SK-N-SH (cell line): ENCODE results near the gene SEMA4D. TPM values are rescaled to one million over a fixed set of nuclear protein-coding genes. Genes with fewer than 3 reads are reported as not detected.
"Not testable (repeated sequence)": the region's sequence is repeated elsewhere in the genome, so short reads cannot be mapped to it uniquely, and the experiment has no call there.

Experiments
- CTCF ChIA-PET: fragments of 300-600, 350-600 bp; formaldehyde crosslinking; extraction: SDS; loops from one replicate; lab custom pipeline; 2021; lab: Yijun Ruan, JAX
- POLR2A ChIA-PET: fragments of 350-600 bp; sonication (Branson Sonifier 250); formaldehyde crosslinking; extraction: SDS; loops from one replicate; lab custom pipeline; 2020; ENCODE audit warnings: antibody characterized with exemption, inconsistent platforms; lab: Yijun Ruan, JAX
- DNase-seq: peaks from one replicate; pipeline ENCODE4 v3.0.0; 2012
- H2AFZ ChIP-seq: fragments of 200-600 bp; sonication (generic); 2 replicates; pipeline ENCODE4 v1.8.1; 2016; ENCODE audit warnings: antibody characterized with exemption, mild to moderate bottlenecking, low read depth
- H3F3A ChIP-seq: fragments of 200-600 bp; sonication (generic); replicated peaks from 2 replicates; pipeline ENCODE3; 2016; ENCODE audit warnings: antibody characterized with exemption, mild to moderate bottlenecking; ENCODE audit not compliant: insufficient read depth
- H3K27ac ChIP-seq, 2 experiments: fragments of 200-500 bp in 1 of 2; fragments of 200-600 bp in 1 of 2; sonication (Bioruptor generic) in 1 of 2; sonication (generic), shearing (Covaris generic) in 1 of 2; 2 replicates each; pipeline versions ENCODE4 v1.5.1 to v1.6.1; 2014 to 2016; ENCODE audit warnings: low read depth in 2 of 2, inconsistent platforms in 1 of 2, low read length in 1 of 2, mild to moderate bottlenecking in 1 of 2, mixed read lengths in 1 of 2
- H3K27me3 ChIP-seq: fragments of 200-600 bp; sonication (generic), shearing (Covaris generic); 2 replicates; pipeline ENCODE4 v1.6.1; 2016; ENCODE audit warnings: mixed run types; ENCODE audit not compliant: insufficient read depth
- H3K36me3 ChIP-seq, 2 experiments: fragments of 200-500 bp in 1 of 2; fragments of 200-600 bp in 1 of 2; sonication (Bioruptor generic) in 1 of 2; sonication (generic) in 1 of 2; replicated peaks in 1 of 2; 2 replicates each; pipeline versions ENCODE3 to v1.5.1; 2014 to 2016; ENCODE audit warnings: low read length in 1 of 2, mild to moderate bottlenecking in 1 of 2; ENCODE audit not compliant: insufficient read depth in 2 of 2, control insufficient read depth in 1 of 2
- H3K4me1 ChIP-seq, 2 experiments: fragments of 200-500 bp in 1 of 2; fragments of 200-600 bp in 1 of 2; sonication (Bioruptor generic) in 1 of 2; sonication (generic), shearing (Covaris generic) in 1 of 2; 2 replicates each; pipeline versions ENCODE4 v1.5.1 to v1.6.1; 2014 to 2016; ENCODE audit warnings: low read depth in 1 of 2, low read length in 1 of 2, mixed run types in 1 of 2; ENCODE audit not compliant: insufficient read depth in 2 of 2, control insufficient read depth in 1 of 2
- H3K4me2 ChIP-seq: fragments of 200-600 bp; sonication (generic), shearing (Covaris generic); 2 replicates; pipeline ENCODE4 v1.6.1; 2017; ENCODE audit warnings: mixed run types
- H3K4me3 ChIP-seq, 2 experiments: fragments of 200-500 bp in 1 of 2; fragments of 200-600 bp in 1 of 2; sonication (Bioruptor generic) in 1 of 2; sonication (generic), shearing (Covaris generic) in 1 of 2; 2 replicates each; pipeline versions ENCODE4 v1.5.1 to v1.8.1; 2014 to 2016; ENCODE audit warnings: low read depth in 2 of 2, inconsistent platforms in 1 of 2, low read length in 1 of 2, mild to moderate bottlenecking in 1 of 2, mixed read lengths in 1 of 2, moderate library complexity in 1 of 2
- H3K79me2 ChIP-seq: fragments of 200-600 bp; sonication (generic); 2 replicates; pipeline ENCODE4 v1.8.1; 2017; ENCODE audit warnings: mild to moderate bottlenecking; ENCODE audit not compliant: insufficient read depth
- H3K9ac ChIP-seq: fragments of 200-600 bp; sonication (generic); 2 replicates; pipeline ENCODE4 v1.6.1; 2017; ENCODE audit warnings: mixed run types
- H3K9me2 ChIP-seq: fragments of 200-600 bp; sonication (generic); 2 replicates; pipeline ENCODE4 v1.6.1; 2017; ENCODE audit warnings: mixed run types
- H3K9me3 ChIP-seq: fragments of 200-600 bp; sonication (generic); 2 replicates; pipeline ENCODE4 v1.6.1; 2017; ENCODE audit warnings: mixed run types, mild to moderate bottlenecking, moderate library complexity
- H4K20me1 ChIP-seq: fragments of 200-600 bp; sonication (generic); 2 replicates; pipeline ENCODE4 v1.6.1; 2017; ENCODE audit warnings: mild to moderate bottlenecking, mixed run types; ENCODE audit not compliant: insufficient read depth
- CHD2 ChIP-seq: fragments of 150-350 bp; IDR thresholded peaks from 2 replicates; pipeline ENCODE4 v1.6.1; 2018; ENCODE audit warnings: low read length; ENCODE audit not compliant: partially characterized antibody
- EP300 ChIP-seq, 2 experiments: IDR thresholded peaks; 2 replicates each; pipeline versions ENCODE4 v1.4.0 to v1.6.1; 2012; ENCODE audit warnings: borderline replicate concordance in 1 of 2, low read depth in 1 of 2, low read length in 1 of 2
- FOSL2 ChIP-seq: IDR thresholded peaks from 2 replicates; pipeline ENCODE4 v1.4.0; 2012; ENCODE audit warnings: low read depth, mild to moderate bottlenecking, moderate library complexity, borderline replicate concordance
- FOXJ3 ChIP-seq: sonication (generic); formaldehyde crosslinking; IDR thresholded peaks from 2 replicates; pipeline ENCODE4 v1.5.1; 2020; ENCODE audit warnings: mild to moderate bottlenecking, missing genetic modification reagents
- GABPA ChIP-seq: IDR thresholded peaks from 2 replicates; pipeline ENCODE4 v1.4.0; 2012; ENCODE audit warnings: low read depth, mild to moderate bottlenecking
- GATA2 ChIP-seq: sonication (generic); formaldehyde crosslinking; IDR thresholded peaks from 2 replicates; pipeline ENCODE4 v1.5.0; 2020; ENCODE audit warnings: mild to moderate bottlenecking, missing genetic modification reagents
- JUND ChIP-seq: IDR thresholded peaks from 2 replicates; pipeline ENCODE4 v1.4.0; 2012
- NFIC ChIP-seq: IDR thresholded peaks from 2 replicates; pipeline ENCODE4 v1.4.0; 2012; ENCODE audit warnings: borderline replicate concordance
- NRF1 ChIP-seq: IDR thresholded peaks from 2 replicates; pipeline ENCODE4 v1.6.1; 2012; ENCODE audit warnings: low read depth, mild to moderate bottlenecking, low read length
- RAD21 ChIP-seq: IDR thresholded peaks from 2 replicates; pipeline ENCODE4 v1.6.1; 2012; ENCODE audit warnings: mild to moderate bottlenecking, low read length
- RCOR1 ChIP-seq: fragments of 150-350 bp; IDR thresholded peaks from 2 replicates; pipeline ENCODE4 v1.6.1; 2017; ENCODE audit warnings: antibody characterized with exemption, low read length
- RFX5 ChIP-seq: IDR thresholded peaks from 2 replicates; pipeline ENCODE4 v1.6.1; 2012; ENCODE audit warnings: mild to moderate bottlenecking, improper control_type of control experiment, low read length
- RXRA ChIP-seq: IDR thresholded peaks from 2 replicates; pipeline ENCODE4 v1.4.0; 2012; ENCODE audit warnings: low read depth, mild to moderate bottlenecking, borderline replicate concordance
- SIN3A ChIP-seq: IDR thresholded peaks from 2 replicates; pipeline ENCODE4 v1.6.1; 2012; ENCODE audit warnings: low read depth, mild to moderate bottlenecking, low read length, moderate library complexity, borderline replicate concordance
- SMC3 ChIP-seq: IDR thresholded peaks from 2 replicates; pipeline ENCODE4 v1.6.1; 2012; ENCODE audit warnings: low read depth, low read length, improper control_type of control experiment
- TAF1 ChIP-seq: IDR thresholded peaks from 2 replicates; pipeline ENCODE4 v1.6.1; 2012; ENCODE audit warnings: low read depth, mild to moderate bottlenecking, low read length, moderate library complexity, borderline replicate concordance
- TCF12 ChIP-seq: IDR thresholded peaks from 2 replicates; pipeline ENCODE4 v1.4.0; 2012
- TEAD4 ChIP-seq: IDR thresholded peaks from 2 replicates; pipeline ENCODE4 v1.4.0; 2012; ENCODE audit warnings: mild to moderate bottlenecking, borderline replicate concordance; ENCODE audit not compliant: insufficient read depth
- YY1 ChIP-seq: IDR thresholded peaks from 2 replicates; pipeline ENCODE4 v1.4.0; 2012; ENCODE audit warnings: low read depth, mild to moderate bottlenecking
- ZBTB33 ChIP-seq: IDR thresholded peaks from 2 replicates; pipeline ENCODE4 v1.4.0; 2012; ENCODE audit warnings: low read depth, borderline replicate concordance
- WGBS: methylation state at CpG from one replicate; pipeline ENCODE4 v1.1.6; 2017; ENCODE audit warnings: low lambda C conversion rate; 5-methylcytosine and 5-hydroxymethylcytosine counted together
- polyA plus RNA-seq, 3 experiments: library from polyadenylated mRNA; depleted of rRNA; stranded (reverse); fragments of >200 nt; gene quantifications; 2 replicates each; pipeline ENCODE4 v1.2.3, GENCODE V29; 2012

Gene SEMA4D
- polyA plus RNA-seq, 1 of the 3 experiments (the other 2 are of a cell fraction) = 4.8 TPM

DNA sequence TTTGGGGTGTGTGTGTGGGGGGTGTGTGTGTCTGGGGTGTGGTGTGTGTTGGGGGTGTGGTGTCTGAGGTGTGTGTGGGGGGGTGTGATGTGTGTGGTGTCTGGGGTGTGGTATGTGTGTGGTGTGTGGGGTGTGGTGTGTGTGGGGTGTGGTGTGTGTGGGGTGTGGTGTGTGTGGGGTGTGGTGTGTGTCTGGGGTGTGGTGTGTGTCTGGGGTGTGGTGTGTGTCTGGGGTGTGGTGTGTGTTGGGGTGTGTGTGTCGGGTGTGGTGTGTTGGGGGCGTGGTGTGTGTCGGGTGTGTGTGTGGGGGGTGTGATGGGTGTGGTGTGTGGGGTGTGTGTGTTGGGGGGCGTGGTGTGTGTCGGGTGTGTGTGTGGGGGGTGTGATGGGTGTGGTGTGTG, 126.1 kb downstream of the SEMA4D start:
- WGBS = 91% methylated on average over 4 of the region's 5 CpGs

GRCh38 chr9:89370593-89370992, 127.3 kb downstream of the SEMA4D start:
- H3F3A ChIP-seq = no peaks in the 10 kb centered on the region
- H3K9me3 ChIP-seq = no peaks in the 10 kb centered on the region
- no peaks in the 10 kb centered on the region for H3K79me2 ChIP-seq
- H3K36me3 ChIP-seq = no peaks in the 10 kb centered on the region
- H3K4me2 ChIP-seq = no peak overlapping the region
- no peaks in the 10 kb centered on the region for H3K27me3 ChIP-seq
- ChIA-PET CTCF (no interaction called here), POLR2A (no interaction called here)
- 93% methylated on average over 6 of the region's 6 CpGs for WGBS
- no peak overlapping the region for H2AFZ ChIP-seq
- no peak for TF ChIP-seq TEAD4
- TF ChIP-seq RAD21 = no peak
- TF ChIP-seq CHD2 = no peak
- no peak for TF ChIP-seq RXRA
- no peak for TF ChIP-seq JUND
- TF ChIP-seq RCOR1 = no peak
- no peak for TF ChIP-seq FOSL2
- no peak for TF ChIP-seq TCF12
- TF ChIP-seq RFX5 = no peak
- no peak for TF ChIP-seq GABPA
- TF ChIP-seq FOXJ3 (CRISPR knock-in tag) = no peak
- no peak for TF ChIP-seq SIN3A
- no peak for TF ChIP-seq ZBTB33
- no peak for TF ChIP-seq EP300 (IDR thresholded peaks at IDR 0.05; ENCODE audit: borderline replicate concordance in 1 of 2, low read depth in 1 of 2, low read length in 1 of 2)
- no peak for TF ChIP-seq GATA2 (CRISPR knock-in tag)
- TF ChIP-seq NFIC = no peak
- TF ChIP-seq YY1 = no peak
- TF ChIP-seq SMC3 = no peak
- no peak for TF ChIP-seq NRF1
- TF ChIP-seq TAF1 = no peak
- peaks cover 0 to 11% of the 10 kb centered on the region in 2 experiments; a peak in 1 of 4 replicates for H3K4me1 ChIP-seq
- DNase-seq = no peak
- no peak overlapping the region for H3K27ac ChIP-seq
- H3K9me2 ChIP-seq = no peaks in the 10 kb centered on the region
- no peaks in the 10 kb centered on the region for H4K20me1 ChIP-seq
- no peak overlapping the region for H3K9ac ChIP-seq
- no peak overlapping the region for H3K4me3 ChIP-seq

More for the DNA sequence above, 126.1 kb downstream of the SEMA4D start:
- CTCF ChIA-PET, H3K4me2 ChIP-seq, H3K36me3 ChIP-seq, H3F3A ChIP-seq, H3K9ac ChIP-seq, H3K27ac ChIP-seq, H3K9me3 ChIP-seq, H3K9me2 ChIP-seq, H3K4me3 ChIP-seq, H4K20me1 ChIP-seq, H2AFZ ChIP-seq, H3K79me2 ChIP-seq, POLR2A ChIA-PET, H3K27me3 ChIP-seq, DNase-seq: not testable (repeated sequence)
- peaks cover 0 to 14% of the 10 kb centered on the region in 2 experiments; a peak in 1 of 4 replicates for H3K4me1 ChIP-seq
